CD4-positive, alpha-beta T cell treated with Interleukin-4 for 1 hour (primary cell): ENCODE measurements around the gene ASIP.

Experiments used
- DNase-seq, 2 donors: peaks; one replicate each; pipeline ENCODE4 v3.0.0-alpha.2; 2020 to 2022

Gene ASIP

GRCh38 chr20:34312544-34313217 is 71.5 kb downstream of the ASIP start:
- DNase-seq: peak; percentile 88 to 90

GRCh38 chr20:34315236-34315635 is 74.0 kb downstream of the ASIP start:
- DNase-seq: no peak

GRCh38 chr20:34316196-34316814 is 75.1 kb downstream of the ASIP start:
- DNase-seq: no peak
